ENCODE results near the gene SLC39A1.
A peak's percentile ranks its signal among the peaks of the same experiment; 100 is the strongest.

Gene SLC39A1

GRCh38 chr1:153946622-153947241 is 16.6 kb downstream of the SLC39A1 start, which contains the start of gene DENND4B:
TSS of gene DENND4B (minus strand) at chr1:153946718. CDS start at chr1:153944374, 2,344 bp downstream.
- peak; percentile 69 for DNase-seq

- peak; percentile 48 for DNase-seq
Observed at GRCh38 chr1:153945795-153946621, 17.3 kb downstream of the SLC39A1 start.

GRCh38 chr1:153945131-153945794 is 18.1 kb downstream of the SLC39A1 start:
- no peak for DNase-seq

- no peak for DNase-seq
Observed at GRCh38 chr1:153944827-153945117, 18.6 kb downstream of the SLC39A1 start.

- no peak for DNase-seq
Observed at GRCh38 chr1:153944005-153944826, 19.1 kb downstream of the SLC39A1 start.

GRCh38 chr1:153942766-153943549 is 20.4 kb downstream of the SLC39A1 start:
- DNase-seq, result no peak

GRCh38 chr1:153941826-153942725 is 21.3 kb downstream of the SLC39A1 start:
- no peak for DNase-seq

GRCh38 chr1:153940756-153941155 is 22.6 kb downstream of the SLC39A1 start:
- no peak for DNase-seq

GRCh38 chr1:153939476-153939875 is 23.9 kb downstream of the SLC39A1 start:
- DNase-seq, result no peak

GRCh38 chr1:153938996-153939395 is 24.3 kb downstream of the SLC39A1 start:
- DNase-seq, result no peak

GRCh38 chr1:153937331-153937730 is 26.0 kb downstream of the SLC39A1 start:
- no peak for DNase-seq

- no peak for DNase-seq
Observed at GRCh38 chr1:153936011-153936802, 27.1 kb downstream of the SLC39A1 start.

GRCh38 chr1:153934746-153935145 is 28.6 kb downstream of the SLC39A1 start:
- no peak for DNase-seq

GRCh38 chr1:153933955-153934354 is 29.4 kb downstream of the SLC39A1 start:
- DNase-seq, result no peak

GRCh38 chr1:153933430-153933829 is 29.9 kb downstream of the SLC39A1 start:
- no peak for DNase-seq

GRCh38 chr1:153932156-153933131 is 30.9 kb downstream of the SLC39A1 start:
- DNase-seq, result no peak

GRCh38 chr1:153929981-153930948 is 33.1 kb downstream of the SLC39A1 start:
- DNase-seq, result no peak

- no peak for DNase-seq
Observed at GRCh38 chr1:153929426-153929825, 33.9 kb downstream of the SLC39A1 start.
